Embryonic facial prominence (tissue), 1 donor: ENCODE data around the gene MAPK8.

Experiments used
- DNase-seq: peaks from one replicate; pipeline ENCODE4 v3.0.0-alpha.2; 2016; ENCODE audit errors: extremely low spot score

Gene MAPK8

GRCh38 chr10:48291190-48291589 is 15.3 kb upstream of the MAPK8 start:
- no peak for DNase-seq

- no peak for DNase-seq
Observed at GRCh38 chr10:48292616-48293015, 13.9 kb upstream of the MAPK8 start.

- no peak for DNase-seq
Observed at GRCh38 chr10:48294431-48294830, 12.0 kb upstream of the MAPK8 start.

GRCh38 chr10:48296576-48297098 is 9.8 kb upstream of the MAPK8 start:
- no peak for DNase-seq

- no peak for DNase-seq
Observed at GRCh38 chr10:48299066-48299465, 7.4 kb upstream of the MAPK8 start.

GRCh38 chr10:48299692-48300091 is 6.8 kb upstream of the MAPK8 start:
- DNase-seq: no peak

GRCh38 chr10:48300556-48300955 is 5.9 kb upstream of the MAPK8 start:
- DNase-seq: no peak

GRCh38 chr10:48302515-48303476 is 3.7 kb upstream of the MAPK8 start:
- no peak for DNase-seq

GRCh38 chr10:48305905-48306264 is 592 bp upstream of the MAPK8 start:
- DNase-seq: no peak

- peak; percentile 18 for DNase-seq
Observed at GRCh38 chr10:48306870-48307710, 613 bp downstream of the MAPK8 start.

GRCh38 chr10:48307711-48308018 is 1.2 kb downstream of the MAPK8 start:
- no peak for DNase-seq

GRCh38 chr10:48309711-48310226 is 3.3 kb downstream of the MAPK8 start:
- no peak for DNase-seq

GRCh38 chr10:48314107-48314506 is 7.6 kb downstream of the MAPK8 start:
- no peak for DNase-seq

- no peak for DNase-seq
Observed at GRCh38 chr10:48316236-48316635, 9.8 kb downstream of the MAPK8 start.

GRCh38 chr10:48317321-48317990 is 11.0 kb downstream of the MAPK8 start:
- DNase-seq: no peak

GRCh38 chr10:48322017-48322416 is 15.5 kb downstream of the MAPK8 start:
- no peak for DNase-seq

GRCh38 chr10:48324580-48324979 is 18.1 kb downstream of the MAPK8 start:
- no peak for DNase-seq

- no peak for DNase-seq
Observed at GRCh38 chr10:48330269-48330668, 23.8 kb downstream of the MAPK8 start.

GRCh38 chr10:48331436-48331835 is 25.0 kb downstream of the MAPK8 start:
- no peak for DNase-seq

- DNase-seq: no peak
Observed at GRCh38 chr10:48332166-48332870, 25.8 kb downstream of the MAPK8 start.

GRCh38 chr10:48332871-48333216 is 26.4 kb downstream of the MAPK8 start:
- DNase-seq: no peak
